Spleen (tissue), 11 donors: ENCODE results near the gene DNAAF5. TPM values are rescaled to one million over a fixed set of nuclear protein-coding genes. Genes with fewer than 3 reads are reported as not detected.

Experiments used
- DNase-seq: peaks from one replicate; pipeline ENCODE4 v3.0.0-alpha.2; 2020
- H3K27ac ChIP-seq, 8 donors: fragments of 200-600 bp; sonication (generic) in 7 of 8; 1 replicate in 4 of 8; 2 replicates in 4 of 8; pipeline versions ENCODE4 v1.5.0 to v1.8.0; 2016 to 2021; ENCODE audit warnings: inconsistent platforms in 4 of 8, mild to moderate bottlenecking in 4 of 8, moderate library complexity in 1 of 8
- H3K27me3 ChIP-seq, 7 donors: fragments of 200-600 bp; sonication (generic) in 6 of 7; replicated peaks in 1 of 7; 1 replicate in 4 of 7; 2 replicates in 3 of 7; pipeline versions ENCODE4 v1.5.0 to v1.8.0; 2016 to 2021; ENCODE audit warnings: inconsistent platforms in 3 of 7, mild to moderate bottlenecking in 1 of 7
- H3K36me3 ChIP-seq, 6 donors: fragments of 200-600 bp; sonication (generic) in 5 of 6; 1 replicate in 4 of 6; 2 replicates in 2 of 6; pipeline versions ENCODE4 v1.5.0 to v1.8.0; 2016 to 2021; ENCODE audit warnings: inconsistent platforms in 2 of 6
- H3K4me1 ChIP-seq, 6 donors: fragments of 200-600 bp; sonication (generic) in 5 of 6; 1 replicate in 3 of 6; 2 replicates in 3 of 6; pipeline versions ENCODE4 v1.5.0 to v1.8.0; 2016 to 2021; ENCODE audit warnings: inconsistent platforms in 3 of 6
- H3K4me3 ChIP-seq, 8 donors: fragments of 200-600 bp; sonication (generic) in 7 of 8; 1 replicate in 4 of 8; 2 replicates in 4 of 8; pipeline versions ENCODE4 v1.5.0 to v1.8.0; 2016 to 2021; ENCODE audit warnings: inconsistent platforms in 4 of 8, mild to moderate bottlenecking in 4 of 8, moderate library complexity in 2 of 8
- H3K9me3 ChIP-seq, 8 donors: fragments of 200-600 bp; sonication (generic) in 7 of 8; 1 replicate in 4 of 8; 2 replicates in 4 of 8; pipeline versions ENCODE4 v1.5.0 to v1.8.0; 2016 to 2021; ENCODE audit warnings: inconsistent platforms in 4 of 8
- POLR2A ChIP-seq, 3 donors: fragments of 450-650 bp; IDR thresholded peaks; one replicate each; pipeline ENCODE4 v1.5.1; 2017; ENCODE audit warnings: antibody characterized with exemption in 3 of 3, mild to moderate bottlenecking in 1 of 3
- POLR2AphosphoS5 ChIP-seq, 3 donors: sonication (generic); formaldehyde crosslinking; IDR thresholded peaks; one replicate each; pipeline ENCODE4 v1.5.1; 2017; ENCODE audit warnings: antibody characterized with exemption in 3 of 3
- WGBS, 5 donors: extraction: QIAGEN DNeasy Blood & Tissue Kit in 3 of 5; methylation state at CpG; one replicate each; pipeline versions ENCODE4 v1.1.5 to v1.1.7; 2013 to 2018; 5-methylcytosine and 5-hydroxymethylcytosine counted together
- intact Hi-C: fragments of 100-400 bp; cut with DNase I; formaldehyde crosslinking; loops from one replicate; pipeline ENCODE4 v1.15.0; 2023; ENCODE audit warnings: low total_unique reads
- polyA plus RNA-seq, 3 donors: library from polyadenylated mRNA; stranded (reverse); fragments of 200-250 nt; gene quantifications; one replicate each; pipeline ENCODE4 v1.2.1, GENCODE V29; 2013
- total RNA-seq, 7 donors: library from RNA; depleted of rRNA in 3 of 7; stranded (reverse); fragments of >200 nt in 3 of 7; fragmentation: NEBNext Ultra II Directional in 4 of 7; extraction: Animal tissue kit (Norgen Biotek cat#: 25700) in 4 of 7; gene quantifications; one replicate each; pipeline versions ENCODE4 v1.1.0 to v1.2.1, GENCODE V29; 2016 to 2021
- TF ChIP-seq, protein P1 (sequence below), 11 experiments: fragments of 200-600 bp in 7 of 11; fragments of 450-650 bp in 4 of 11; sonication (generic) in 4 of 11; IDR thresholded peaks in 8 of 11; conservative IDR thresholded peaks in 3 of 11; 1 replicate in 7 of 11; 2 replicates in 4 of 11; pipeline versions ENCODE4 v1.4.0 to v1.8.0; 2016 to 2021; ENCODE audit warnings: antibody characterized with exemption in 11 of 11, inconsistent platforms in 4 of 11, mild to moderate bottlenecking in 1 of 11
- donor health status: healthy with polysubstance abuse.
- donor health status: DM: no; HTN: no; CAD: no; lungs with moderate emphysema.
- donor health status: DM: no; HTN: no; CAD: no.
- donor health status: Bipolar disorder and iron deficiency.
- donor health status: healthy.
- donor health status: DM: no; HTN: no; CAD: no.
- donor health status: DM: yes; HTN: yes; CAD: no.

DNAAF5 gene
- total and polyA plus RNA-seq, 10 donors, result 7.5 to 22.4 (median 18.1) TPM

- Histone ChIP-seq H3K27ac (peak overlapping the region in 5 of 8 donors; percentile 65 to 83 (median 76)), H3K36me3 (peaks cover 0 to 27% (median 12%) of the 10 kb centered on the region in 6 donors), H3K27me3 (no peaks in the 10 kb centered on the region), H3K9me3 (peaks cover 0 to 2% (median 0%) of the 10 kb centered on the region in 8 donors), H3K4me3 (peak overlapping the region; percentile 67 to 100 (median 99)), H3K4me1 (peaks cover 6 to 33% (median 24%) of the 10 kb centered on the region in 6 donors)
- intact Hi-C loops, result no loop called here
- 0 to 1% (median 0%) methylated on average over 7 to 39 of the region's 39 CpGs; no CpG with 5 or more reads in 1 of the 5 donors for WGBS, 5 donors
- TF ChIP-seq, protein P1, sequence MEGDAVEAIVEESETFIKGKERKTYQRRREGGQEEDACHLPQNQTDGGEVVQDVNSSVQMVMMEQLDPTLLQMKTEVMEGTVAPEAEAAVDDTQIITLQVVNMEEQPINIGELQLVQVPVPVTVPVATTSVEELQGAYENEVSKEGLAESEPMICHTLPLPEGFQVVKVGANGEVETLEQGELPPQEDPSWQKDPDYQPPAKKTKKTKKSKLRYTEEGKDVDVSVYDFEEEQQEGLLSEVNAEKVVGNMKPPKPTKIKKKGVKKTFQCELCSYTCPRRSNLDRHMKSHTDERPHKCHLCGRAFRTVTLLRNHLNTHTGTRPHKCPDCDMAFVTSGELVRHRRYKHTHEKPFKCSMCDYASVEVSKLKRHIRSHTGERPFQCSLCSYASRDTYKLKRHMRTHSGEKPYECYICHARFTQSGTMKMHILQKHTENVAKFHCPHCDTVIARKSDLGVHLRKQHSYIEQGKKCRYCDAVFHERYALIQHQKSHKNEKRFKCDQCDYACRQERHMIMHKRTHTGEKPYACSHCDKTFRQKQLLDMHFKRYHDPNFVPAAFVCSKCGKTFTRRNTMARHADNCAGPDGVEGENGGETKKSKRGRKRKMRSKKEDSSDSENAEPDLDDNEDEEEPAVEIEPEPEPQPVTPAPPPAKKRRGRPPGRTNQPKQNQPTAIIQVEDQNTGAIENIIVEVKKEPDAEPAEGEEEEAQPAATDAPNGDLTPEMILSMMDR (IDR thresholded peaks at IDR 0.05 in 8 of 11, conservative IDR thresholded peaks at IDR 0.05 in 3 of 11), result no peak
- no peak for TF ChIP-seq POLR2AphosphoS5 (IDR thresholded peaks at IDR 0.05)
- no peak for TF ChIP-seq POLR2A (IDR thresholded peaks at IDR 0.05)
- no peak for DNase-seq
Measured at GRCh38 chr7:726854-727103, 280 bp downstream of the DNAAF5 start.

DNA sequence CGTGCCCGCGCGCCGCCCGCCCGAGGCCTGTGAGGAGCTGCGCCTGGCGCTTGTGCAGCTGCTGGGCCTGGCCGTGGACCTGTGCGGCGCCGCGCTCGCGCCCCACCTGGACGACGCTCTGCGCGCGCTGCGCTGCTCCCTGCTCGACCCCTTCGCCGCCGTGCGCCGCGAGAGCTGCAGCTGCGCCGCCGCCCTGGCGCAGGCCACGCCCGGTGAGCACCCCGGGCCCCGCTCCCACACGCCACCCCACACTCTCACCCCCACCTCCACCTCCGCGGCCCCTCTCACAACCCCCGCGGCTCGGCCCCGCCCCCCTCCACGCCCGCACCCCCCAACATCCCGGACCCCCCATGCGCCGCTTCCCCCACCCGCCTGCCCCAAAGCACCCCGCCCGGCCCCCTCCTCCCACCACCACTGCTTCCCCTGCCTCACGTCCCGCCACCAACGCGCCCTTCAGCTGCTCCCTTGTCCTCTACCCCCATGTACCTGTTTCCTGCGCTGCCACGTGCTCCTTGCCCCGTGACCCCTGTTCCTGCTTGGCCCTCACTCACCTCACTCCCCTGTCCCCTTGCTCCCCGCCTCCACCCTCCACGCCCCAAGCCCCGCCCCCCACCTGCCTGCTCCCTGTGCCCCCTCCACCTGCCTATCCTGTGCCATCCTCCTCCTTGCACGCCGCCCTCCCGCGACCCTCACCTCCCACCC is 756 bp downstream of the DNAAF5 start, which contains the start of gene PRKAR1B:
Gene PRKAR1B, minus strand, starts transcription at position 178 of the 702 bp plus-strand sequence. CDS start 15,776 bp downstream, outside the sequence.
- WGBS, 5 donors, result 1 to 2% (median 1%) methylated on average over 14 to 65 of the region's 66 CpGs
- intact Hi-C loops, result no loop called here
- peak within 1 kb of the TSS in 7 of 8 donors; percentile 10 to 83 (median 75) for H3K27ac ChIP-seq

GRCh38 chr7:727806-728460 is 1.4 kb downstream of the DNAAF5 start:
- Histone ChIP-seq H3K4me3 (peak overlapping the region in 6 of 8 donors; percentile 97 to 100 (median 100)), H3K27ac (peak overlapping the region in 2 of 8 donors; percentile 78 to 83), H3K36me3 (peaks cover 0 to 39% (median 18%) of the 10 kb centered on the region in 6 donors), H3K9me3 (no peaks in the 10 kb centered on the region), H3K4me1 (peaks cover 6 to 44% (median 28%) of the 10 kb centered on the region in 6 donors), H3K27me3 (no peaks in the 10 kb centered on the region)
- TF ChIP-seq POLR2AphosphoS5 (IDR thresholded peaks at IDR 0.05) (no peak), POLR2A (IDR thresholded peaks at IDR 0.05) (no peak)
- TF ChIP-seq, protein P1 (IDR thresholded peaks at IDR 0.05 in 8 of 11, conservative IDR thresholded peaks at IDR 0.05 in 3 of 11), result no peak
- DNase-seq, result no peak
- WGBS, 5 donors, result 31 to 55% (median 43%) methylated on average over 21 of the region's 21 CpGs
- intact Hi-C loops, result no loop called here

More for the DNA sequence above, 756 bp downstream of the DNAAF5 start, which contains the start of gene PRKAR1B:
- Histone ChIP-seq H3K4me3 (peak within 1 kb of the TSS; percentile 67 to 100 (median 99)), H3K27me3 (no peaks in the 10 kb centered on the region), H3K4me1 (peaks cover 6 to 38% (median 26%) of the 10 kb centered on the region in 6 donors), H3K9me3 (no peaks in the 10 kb centered on the region), H3K36me3 (peaks cover 0 to 32% (median 16%) of the 10 kb centered on the region in 6 donors)
- no peak for TF ChIP-seq POLR2AphosphoS5 (IDR thresholded peaks at IDR 0.05)
- no peak for TF ChIP-seq POLR2A (IDR thresholded peaks at IDR 0.05)
- TF ChIP-seq, protein P1 (IDR thresholded peaks at IDR 0.05 in 8 of 11, conservative IDR thresholded peaks at IDR 0.05 in 3 of 11), result no peak
- peak; percentile 84 for DNase-seq

DNA sequence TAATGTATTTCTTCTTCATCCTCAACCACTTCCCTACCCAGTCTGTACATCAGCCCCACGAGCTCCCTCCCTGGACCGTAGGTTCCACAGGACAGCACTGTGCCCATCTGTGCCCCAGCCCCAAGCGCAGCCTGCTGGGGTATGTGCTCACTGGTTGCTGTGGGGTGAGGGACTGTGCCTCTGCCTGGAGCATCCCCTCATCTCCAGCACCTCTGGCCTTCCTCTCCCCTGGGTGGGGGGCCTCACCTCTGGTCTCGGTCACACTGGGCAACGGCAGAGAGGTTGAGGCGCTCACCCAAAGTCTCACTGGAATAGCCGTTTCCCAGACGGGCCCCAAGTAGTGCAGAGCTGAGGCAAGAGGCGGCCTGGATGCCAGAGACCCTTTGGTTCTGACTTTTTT is 2.1 kb downstream of the DNAAF5 start:
- no peak overlapping the region for H3K27ac ChIP-seq
- H3K9me3 ChIP-seq, result peaks cover 0 to 5% (median 2%) of the 10 kb centered on the region in 8 donors
- intact Hi-C loops, result no loop called here
- no peaks in the 10 kb centered on the region for H3K27me3 ChIP-seq
- WGBS, 5 donors, result 84 to 92% (median 92%) methylated on average over 8 to 9 of the region's 9 CpGs
- TF ChIP-seq POLR2AphosphoS5 (IDR thresholded peaks at IDR 0.05) (no peak), POLR2A (IDR thresholded peaks at IDR 0.05) (no peak)
- TF ChIP-seq, protein P1 (IDR thresholded peaks at IDR 0.05 in 8 of 11, conservative IDR thresholded peaks at IDR 0.05 in 3 of 11), result no peak
- DNase-seq, result peak; percentile 70
- no peak overlapping the region for H3K4me3 ChIP-seq
- H3K4me1 ChIP-seq, result peaks cover 6 to 44% (median 28%) of the 10 kb centered on the region in 6 donors
- peaks cover 0 to 45% (median 18%) of the 10 kb centered on the region in 6 donors for H3K36me3 ChIP-seq
